ENCODE data around the gene NEK6.

The NEK6 gene

DNA sequence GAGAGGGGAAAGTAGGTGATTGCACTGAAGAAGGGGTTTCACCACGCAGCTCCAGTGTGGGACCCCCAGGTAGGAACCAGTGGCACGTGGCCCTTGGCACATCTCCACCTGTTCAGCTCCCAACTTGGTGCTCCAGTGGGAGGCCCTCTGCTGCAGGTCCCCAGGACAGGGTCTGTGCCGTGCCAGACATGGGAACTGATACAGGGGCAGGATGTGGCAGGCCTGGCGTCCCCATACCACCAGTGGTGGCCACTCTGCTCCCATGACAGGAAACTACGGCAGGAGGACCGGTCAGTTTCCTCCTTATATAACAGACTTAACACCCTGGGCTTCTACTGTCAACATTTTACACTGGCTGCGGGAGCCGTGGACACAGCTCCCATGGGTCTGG is 90.2 kb downstream of the NEK6 start:
- no peak for TF ChIP-seq ARNTL (CRISPR knock-in tag; IDR thresholded peaks at IDR 0.05; ENCODE audit: borderline replicate concordance, low read depth)
- TF ChIP-seq, protein P1, sequence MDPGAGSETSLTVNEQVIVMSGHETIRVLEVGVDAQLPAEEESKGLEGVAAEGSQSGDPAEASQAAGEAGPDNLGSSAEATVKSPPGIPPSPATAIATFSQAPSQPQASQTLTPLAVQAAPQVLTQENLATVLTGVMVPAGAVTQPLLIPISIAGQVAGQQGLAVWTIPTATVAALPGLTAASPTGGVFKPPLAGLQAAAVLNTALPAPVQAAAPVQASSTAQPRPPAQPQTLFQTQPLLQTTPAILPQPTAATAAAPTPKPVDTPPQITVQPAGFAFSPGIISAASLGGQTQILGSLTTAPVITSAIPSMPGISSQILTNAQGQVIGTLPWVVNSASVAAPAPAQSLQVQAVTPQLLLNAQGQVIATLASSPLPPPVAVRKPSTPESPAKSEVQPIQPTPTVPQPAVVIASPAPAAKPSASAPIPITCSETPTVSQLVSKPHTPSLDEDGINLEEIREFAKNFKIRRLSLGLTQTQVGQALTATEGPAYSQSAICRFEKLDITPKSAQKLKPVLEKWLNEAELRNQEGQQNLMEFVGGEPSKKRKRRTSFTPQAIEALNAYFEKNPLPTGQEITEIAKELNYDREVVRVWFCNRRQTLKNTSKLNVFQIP (CRISPR knock-in tag; IDR thresholded peaks at IDR 0.05; ENCODE audit: borderline replicate concordance, low read depth): no peak
- TF ChIP-seq, protein P2, sequence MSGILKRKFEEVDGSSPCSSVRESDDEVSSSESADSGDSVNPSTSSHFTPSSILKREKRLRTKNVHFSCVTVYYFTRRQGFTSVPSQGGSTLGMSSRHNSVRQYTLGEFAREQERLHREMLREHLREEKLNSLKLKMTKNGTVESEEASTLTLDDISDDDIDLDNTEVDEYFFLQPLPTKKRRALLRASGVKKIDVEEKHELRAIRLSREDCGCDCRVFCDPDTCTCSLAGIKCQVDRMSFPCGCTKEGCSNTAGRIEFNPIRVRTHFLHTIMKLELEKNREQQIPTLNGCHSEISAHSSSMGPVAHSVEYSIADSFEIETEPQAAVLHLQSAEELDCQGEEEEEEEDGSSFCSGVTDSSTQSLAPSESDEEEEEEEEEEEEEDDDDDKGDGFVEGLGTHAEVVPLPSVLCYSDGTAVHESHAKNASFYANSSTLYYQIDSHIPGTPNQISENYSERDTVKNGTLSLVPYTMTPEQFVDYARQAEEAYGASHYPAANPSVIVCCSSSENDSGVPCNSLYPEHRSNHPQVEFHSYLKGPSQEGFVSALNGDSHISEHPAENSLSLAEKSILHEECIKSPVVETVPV (CRISPR knock-in tag; IDR thresholded peaks at IDR 0.05): no peak
- TF ChIP-seq, protein P3, sequence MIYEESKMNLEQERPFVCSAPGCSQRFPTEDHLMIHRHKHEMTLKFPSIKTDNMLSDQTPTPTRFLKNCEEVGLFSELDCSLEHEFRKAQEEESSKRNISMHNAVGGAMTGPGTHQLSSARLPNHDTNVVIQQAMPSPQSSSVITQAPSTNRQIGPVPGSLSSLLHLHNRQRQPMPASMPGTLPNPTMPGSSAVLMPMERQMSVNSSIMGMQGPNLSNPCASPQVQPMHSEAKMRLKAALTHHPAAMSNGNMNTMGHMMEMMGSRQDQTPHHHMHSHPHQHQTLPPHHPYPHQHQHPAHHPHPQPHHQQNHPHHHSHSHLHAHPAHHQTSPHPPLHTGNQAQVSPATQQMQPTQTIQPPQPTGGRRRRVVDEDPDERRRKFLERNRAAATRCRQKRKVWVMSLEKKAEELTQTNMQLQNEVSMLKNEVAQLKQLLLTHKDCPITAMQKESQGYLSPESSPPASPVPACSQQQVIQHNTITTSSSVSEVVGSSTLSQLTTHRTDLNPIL (CRISPR knock-in tag; IDR thresholded peaks at IDR 0.05; ENCODE audit: low read depth): no peak
- no peak for TF ChIP-seq ESRRG (CRISPR knock-in tag; IDR thresholded peaks at IDR 0.05)
- TF ChIP-seq ZNF8 (CRISPR knock-in tag; IDR thresholded peaks at IDR 0.05): no peak
- TF ChIP-seq, protein P4, sequence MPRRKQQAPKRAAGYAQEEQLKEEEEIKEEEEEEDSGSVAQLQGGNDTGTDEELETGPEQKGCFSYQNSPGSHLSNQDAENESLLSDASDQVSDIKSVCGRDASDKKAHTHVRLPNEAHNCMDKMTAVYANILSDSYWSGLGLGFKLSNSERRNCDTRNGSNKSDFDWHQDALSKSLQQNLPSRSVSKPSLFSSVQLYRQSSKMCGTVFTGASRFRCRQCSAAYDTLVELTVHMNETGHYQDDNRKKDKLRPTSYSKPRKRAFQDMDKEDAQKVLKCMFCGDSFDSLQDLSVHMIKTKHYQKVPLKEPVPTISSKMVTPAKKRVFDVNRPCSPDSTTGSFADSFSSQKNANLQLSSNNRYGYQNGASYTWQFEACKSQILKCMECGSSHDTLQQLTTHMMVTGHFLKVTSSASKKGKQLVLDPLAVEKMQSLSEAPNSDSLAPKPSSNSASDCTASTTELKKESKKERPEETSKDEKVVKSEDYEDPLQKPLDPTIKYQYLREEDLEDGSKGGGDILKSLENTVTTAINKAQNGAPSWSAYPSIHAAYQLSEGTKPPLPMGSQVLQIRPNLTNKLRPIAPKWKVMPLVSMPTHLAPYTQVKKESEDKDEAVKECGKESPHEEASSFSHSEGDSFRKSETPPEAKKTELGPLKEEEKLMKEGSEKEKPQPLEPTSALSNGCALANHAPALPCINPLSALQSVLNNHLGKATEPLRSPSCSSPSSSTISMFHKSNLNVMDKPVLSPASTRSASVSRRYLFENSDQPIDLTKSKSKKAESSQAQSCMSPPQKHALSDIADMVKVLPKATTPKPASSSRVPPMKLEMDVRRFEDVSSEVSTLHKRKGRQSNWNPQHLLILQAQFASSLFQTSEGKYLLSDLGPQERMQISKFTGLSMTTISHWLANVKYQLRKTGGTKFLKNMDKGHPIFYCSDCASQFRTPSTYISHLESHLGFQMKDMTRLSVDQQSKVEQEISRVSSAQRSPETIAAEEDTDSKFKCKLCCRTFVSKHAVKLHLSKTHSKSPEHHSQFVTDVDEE (CRISPR knock-in tag; IDR thresholded peaks at IDR 0.05): no peak
- no peak for TF ChIP-seq GLIS3 (CRISPR knock-in tag; IDR thresholded peaks at IDR 0.05)
- TF ChIP-seq ZC3H10 (CRISPR knock-in tag; IDR thresholded peaks at IDR 0.05): no peak
- no peak for TF ChIP-seq PPARA (CRISPR knock-in tag; IDR thresholded peaks at IDR 0.05; ENCODE audit: borderline replicate concordance)
- no peak for ATAC-seq

DNA sequence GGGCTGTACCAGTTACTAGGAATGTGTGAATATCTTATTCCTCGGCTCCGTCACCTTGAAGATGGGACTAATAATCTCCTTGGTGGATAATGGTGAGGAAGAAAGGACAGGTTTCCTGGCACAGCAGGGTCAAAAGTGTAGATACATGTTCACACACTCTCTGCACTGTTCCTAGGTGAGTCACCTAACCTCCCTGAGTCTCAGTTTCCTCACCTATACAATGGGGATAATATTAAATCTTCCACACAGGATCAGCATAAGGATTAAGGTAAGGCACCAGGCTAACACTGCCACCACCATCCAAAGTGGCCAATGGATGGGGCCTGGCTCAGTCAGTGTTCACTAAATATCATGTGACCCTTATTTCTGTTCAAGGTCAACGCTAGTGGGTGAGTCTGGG is 90.6 kb downstream of the NEK6 start:
- TF ChIP-seq, protein P4 (CRISPR knock-in tag; IDR thresholded peaks at IDR 0.05): no peak
- no peak for TF ChIP-seq PPARA (CRISPR knock-in tag; IDR thresholded peaks at IDR 0.05; ENCODE audit: borderline replicate concordance)
- no peak for TF ChIP-seq ZNF70 (CRISPR knock-in tag; IDR thresholded peaks at IDR 0.05)
- no peak for TF ChIP-seq GLIS3 (CRISPR knock-in tag; IDR thresholded peaks at IDR 0.05)
- no peak for TF ChIP-seq ZFP3 (CRISPR knock-in tag; IDR thresholded peaks at IDR 0.05)
- no peak for TF ChIP-seq ZNF565 (CRISPR knock-in tag; conservative IDR thresholded peaks at IDR 0.05; ENCODE audit: low read depth)
- TF ChIP-seq OSR1 (CRISPR knock-in tag; IDR thresholded peaks at IDR 0.05): no peak
- TF ChIP-seq SNAI2 (CRISPR knock-in tag; IDR thresholded peaks at IDR 0.05): no peak
- no peak for TF ChIP-seq RARB (CRISPR knock-in tag; IDR thresholded peaks at IDR 0.05)
- no peak for TF ChIP-seq ZFP30 (CRISPR knock-in tag; IDR thresholded peaks at IDR 0.05)
- TF ChIP-seq TCF4 (CRISPR knock-in tag; IDR thresholded peaks at IDR 0.05; ENCODE audit: borderline replicate concordance): no peak
- no peak for TF ChIP-seq CSDC2 (CRISPR knock-in tag; IDR thresholded peaks at IDR 0.05)
- TF ChIP-seq ISL1 (CRISPR knock-in tag; IDR thresholded peaks at IDR 0.05): no peak
- TF ChIP-seq, protein P3 (CRISPR knock-in tag; IDR thresholded peaks at IDR 0.05; ENCODE audit: low read depth): no peak
- TF ChIP-seq ESRRG (CRISPR knock-in tag; IDR thresholded peaks at IDR 0.05): no peak
- no peak for TF ChIP-seq ARNTL (CRISPR knock-in tag; IDR thresholded peaks at IDR 0.05; ENCODE audit: borderline replicate concordance, low read depth)
- TF ChIP-seq ZNF8 (CRISPR knock-in tag; IDR thresholded peaks at IDR 0.05): no peak
- TF ChIP-seq, protein P2 (CRISPR knock-in tag; IDR thresholded peaks at IDR 0.05): no peak
- ATAC-seq: no peak

Measured in SK-N-SH treated with all-trans-retinoic acid at 6 μM for 48 hours (cell line).